Measurements from ENCODE around the gene ITFG2. TPM values are rescaled to one million over a fixed set of nuclear protein-coding genes. Genes with fewer than 3 reads are reported as not detected.

ITFG2 gene
- total RNA-seq, 2 experiments from 2014 or later: 42.0 to 55.2 TPM

- intact Hi-C loops (cut with micrococcal nuclease; ENCODE audit: unreplicated experiment): loop anchor here (1.0 kb wide), 1 partner anchor 96 kb away; no protein-coding TSS in a partner anchor
- Histone ChIP-seq H2AFZ (ENCODE audit: low read length) (no peak overlapping the region), H4K20me1 (ENCODE audit: insufficient read depth, low read length) (no peaks in the 10 kb centered on the region), H3K79me2 (ENCODE audit: insufficient read depth, low read depth, low read length) (no peaks in the 10 kb centered on the region), H3K36me3 (ENCODE audit: insufficient read depth, low read length) (no peaks in the 10 kb centered on the region), H3K27ac (ENCODE audit: low read depth, low read length, poor library complexity, severe bottlenecking) (no peak overlapping the region), H3K9me2 (ENCODE audit: insufficient read depth, low read length) (no peaks in the 10 kb centered on the region), H3K9me3 (ENCODE audit: low read length) (no peaks in the 10 kb centered on the region), H3K4me3 (ENCODE audit: low read depth, low read length, poor library complexity, severe bottlenecking) (no peak overlapping the region), H3K4me2 (ENCODE audit: low read length) (no peak overlapping the region), H3K4me1 (ENCODE audit: insufficient read depth, low read length, poor library complexity, severe bottlenecking) (no peaks in the 10 kb centered on the region)
- no peak for TF ChIP-seq EZH2phosphoT487 (IDR thresholded peaks at IDR 0.05; ENCODE audit: borderline replicate concordance, low read depth, low read length)
- TF ChIP-seq, protein P1, sequence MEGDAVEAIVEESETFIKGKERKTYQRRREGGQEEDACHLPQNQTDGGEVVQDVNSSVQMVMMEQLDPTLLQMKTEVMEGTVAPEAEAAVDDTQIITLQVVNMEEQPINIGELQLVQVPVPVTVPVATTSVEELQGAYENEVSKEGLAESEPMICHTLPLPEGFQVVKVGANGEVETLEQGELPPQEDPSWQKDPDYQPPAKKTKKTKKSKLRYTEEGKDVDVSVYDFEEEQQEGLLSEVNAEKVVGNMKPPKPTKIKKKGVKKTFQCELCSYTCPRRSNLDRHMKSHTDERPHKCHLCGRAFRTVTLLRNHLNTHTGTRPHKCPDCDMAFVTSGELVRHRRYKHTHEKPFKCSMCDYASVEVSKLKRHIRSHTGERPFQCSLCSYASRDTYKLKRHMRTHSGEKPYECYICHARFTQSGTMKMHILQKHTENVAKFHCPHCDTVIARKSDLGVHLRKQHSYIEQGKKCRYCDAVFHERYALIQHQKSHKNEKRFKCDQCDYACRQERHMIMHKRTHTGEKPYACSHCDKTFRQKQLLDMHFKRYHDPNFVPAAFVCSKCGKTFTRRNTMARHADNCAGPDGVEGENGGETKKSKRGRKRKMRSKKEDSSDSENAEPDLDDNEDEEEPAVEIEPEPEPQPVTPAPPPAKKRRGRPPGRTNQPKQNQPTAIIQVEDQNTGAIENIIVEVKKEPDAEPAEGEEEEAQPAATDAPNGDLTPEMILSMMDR (conservative IDR thresholded peaks at IDR 0.05; ENCODE audit: low read length): no peak
- POLR2A ChIA-PET: no interaction called here
- CTCF ChIA-PET (ENCODE audit: unreplicated experiment): interaction anchor here (1.4 kb wide), 1 partner anchor 14 kb away, joined by 3 read pairs; no protein-coding TSS in a partner anchor
- no peak for DNase-seq (ENCODE audit: low spot score)
- no TSS peak for BruUV-seq (replicated peaks)
These were observed 33.2 kb upstream of the ITFG2 start for GRCh38 chr12:2779281-2779680.

- no peak for TF ChIP-seq EZH2phosphoT487 (IDR thresholded peaks at IDR 0.05; ENCODE audit: borderline replicate concordance, low read depth, low read length)
- TF ChIP-seq, protein P1 (conservative IDR thresholded peaks at IDR 0.05; ENCODE audit: low read length): peak; percentile 86
- Histone ChIP-seq H3K36me3 (ENCODE audit: insufficient read depth, low read length) (no peaks in the 10 kb centered on the region), H2AFZ (ENCODE audit: low read length) (no peak overlapping the region), H3K9me3 (ENCODE audit: low read length) (no peaks in the 10 kb centered on the region), H3K9me2 (ENCODE audit: insufficient read depth, low read length) (no peaks in the 10 kb centered on the region), H3K79me2 (ENCODE audit: insufficient read depth, low read depth, low read length) (no peaks in the 10 kb centered on the region), H3K4me2 (ENCODE audit: low read length) (peak overlapping the region; percentile 48), H3K4me1 (ENCODE audit: insufficient read depth, low read length, poor library complexity, severe bottlenecking) (no peaks in the 10 kb centered on the region), H3K27ac (ENCODE audit: low read depth, low read length, poor library complexity, severe bottlenecking) (no peak overlapping the region), H4K20me1 (ENCODE audit: insufficient read depth, low read length) (no peaks in the 10 kb centered on the region), H3K4me3 (ENCODE audit: low read depth, low read length, poor library complexity, severe bottlenecking) (no peak overlapping the region)
- ChIA-PET CTCF (ENCODE audit: unreplicated experiment) (no interaction called here), POLR2A (interaction anchor here (0.7 kb wide), 1 partner anchor 866 kb away, joined by 3 read pairs; no protein-coding TSS in a partner anchor)
- no TSS peak for BruUV-seq (replicated peaks)
- peak; percentile 42 for DNase-seq (ENCODE audit: low spot score)
- intact Hi-C loops (cut with micrococcal nuclease; ENCODE audit: unreplicated experiment): loop anchor here (1.0 kb wide), 1 partner anchor 101 kb away; no protein-coding TSS in a partner anchor
These were observed 28.4 kb upstream of the ITFG2 start for GRCh38 chr12:2783936-2784600.

- Histone ChIP-seq H3K4me3 (ENCODE audit: low read depth, low read length, poor library complexity, severe bottlenecking) (no peak overlapping the region), H3K9me3 (ENCODE audit: low read length) (no peaks in the 10 kb centered on the region), H3K36me3 (ENCODE audit: insufficient read depth, low read length) (no peaks in the 10 kb centered on the region), H4K20me1 (ENCODE audit: insufficient read depth, low read length) (no peaks in the 10 kb centered on the region), H3K79me2 (ENCODE audit: insufficient read depth, low read depth, low read length) (no peaks in the 10 kb centered on the region), H3K4me2 (ENCODE audit: low read length) (no peak overlapping the region), H3K9me2 (ENCODE audit: insufficient read depth, low read length) (no peaks in the 10 kb centered on the region), H2AFZ (ENCODE audit: low read length) (no peak overlapping the region), H3K27ac (ENCODE audit: low read depth, low read length, poor library complexity, severe bottlenecking) (no peak overlapping the region), H3K4me1 (ENCODE audit: insufficient read depth, low read length, poor library complexity, severe bottlenecking) (no peaks in the 10 kb centered on the region)
- BruUV-seq (replicated peaks): no TSS peak
- DNase-seq (ENCODE audit: low spot score): no peak
- intact Hi-C loops (cut with micrococcal nuclease; ENCODE audit: unreplicated experiment): no loop called here
- TF ChIP-seq EZH2phosphoT487 (IDR thresholded peaks at IDR 0.05; ENCODE audit: borderline replicate concordance, low read depth, low read length): no peak
- TF ChIP-seq, protein P1 (conservative IDR thresholded peaks at IDR 0.05; ENCODE audit: low read length): no peak
- CTCF ChIA-PET (ENCODE audit: unreplicated experiment): no interaction called here
- POLR2A ChIA-PET: no interaction called here
These were observed 27.5 kb upstream of the ITFG2 start for GRCh38 chr12:2785017-2785416.

Data from OCI-LY7 (cell line).